Activated CD4-positive, alpha-beta memory T cell treated with anti-CD3 and anti-CD28 coated beads, Interleukin-2, amount 10 ng/mL, durations not matched to agents 7 days and 5 days (primary cell): ENCODE results near the gene PLSCR4. TPM values are rescaled to one million over a fixed set of nuclear protein-coding genes. Genes with fewer than 3 reads are reported as not detected.

Experiments used
- CTCF ChIA-PET: fragments of 350-600 bp; sonication (Branson Sonifier 250); formaldehyde crosslinking; loops from one replicate; lab custom pipeline; 2021; ENCODE audit warnings: antibody characterized with exemption, inconsistent platforms; lab: Charles Lee
- POLR2A ChIA-PET: fragments of 350-600 bp; sonication (Branson Sonifier 250); formaldehyde crosslinking; loops from one replicate; lab custom pipeline; 2021; ENCODE audit warnings: antibody characterized with exemption; lab: Charles Lee
- DNase-seq: peaks from one replicate; pipeline ENCODE4 v3.0.0-alpha.2; 2020
- H3K27ac Mint-ChIP-seq: one replicate; pipeline ENCODE4 v1.8.0; 2021; ENCODE audit warnings: mild to moderate bottlenecking, mixed read lengths
- H3K27me3 Mint-ChIP-seq: one replicate; pipeline ENCODE4 v1.8.0; 2021; ENCODE audit warnings: mixed read lengths
- H3K36me3 Mint-ChIP-seq: one replicate; pipeline ENCODE4 v1.8.0; 2021; ENCODE audit warnings: low read depth, mixed read lengths
- H3K4me1 Mint-ChIP-seq: one replicate; pipeline ENCODE4 v1.8.0; 2021; ENCODE audit warnings: mixed read lengths
- H3K4me3 Mint-ChIP-seq: one replicate; pipeline ENCODE4 v1.8.0; 2021; ENCODE audit warnings: mild to moderate bottlenecking, mixed read lengths
- H3K9me3 Mint-ChIP-seq: one replicate; pipeline ENCODE4 v1.8.0; 2021; ENCODE audit warnings: mixed read lengths
- total RNA-seq, 2 experiments: library from RNA; stranded (reverse); gene quantifications; one replicate each; pipeline ENCODE4 v1.2.3, GENCODE V29; 2021

Gene PLSCR4
- total RNA-seq, 2 experiments from 2014 or later, result 0.20 TPM; not detected in 1

DNA sequence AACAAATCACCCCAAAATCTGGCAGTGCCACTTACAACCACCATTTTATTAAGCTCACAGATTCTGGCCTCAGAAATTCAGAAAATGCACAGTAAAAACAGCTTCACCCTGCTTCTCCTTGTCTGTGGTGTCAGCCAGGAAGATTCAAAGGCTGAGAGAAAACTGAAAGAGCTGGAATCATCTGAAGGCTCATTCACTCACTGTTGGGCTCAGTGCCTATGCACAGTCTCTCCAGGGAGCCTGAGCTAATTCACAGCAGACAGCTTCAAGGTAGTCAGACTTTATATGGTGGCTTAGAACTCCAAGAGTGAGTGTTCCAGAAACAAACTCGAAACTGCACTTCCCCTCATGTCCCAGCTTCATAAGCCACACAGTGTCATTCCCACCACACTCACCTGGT, 73.4 kb downstream of the PLSCR4 start:
- no peaks in the 10 kb centered on the region for H3K9me3 Mint-ChIP-seq
- no peak overlapping the region for H3K4me3 Mint-ChIP-seq
- H3K36me3 Mint-ChIP-seq, result no peaks in the 10 kb centered on the region
- DNase-seq, result no peak
- CTCF ChIA-PET, result no interaction called here
- POLR2A ChIA-PET, result no interaction called here
- H3K27ac Mint-ChIP-seq, result no peak overlapping the region
- H3K27me3 Mint-ChIP-seq, result peaks cover 3% of the 10 kb centered on the region
- H3K4me1 Mint-ChIP-seq, result no peaks in the 10 kb centered on the region

- no peaks in the 10 kb centered on the region for H3K9me3 Mint-ChIP-seq
- ChIA-PET POLR2A (no interaction called here), CTCF (no interaction called here)
- no peaks in the 10 kb centered on the region for H3K4me1 Mint-ChIP-seq
- DNase-seq, result no peak
- no peaks in the 10 kb centered on the region for H3K36me3 Mint-ChIP-seq
- H3K27ac Mint-ChIP-seq, result no peak overlapping the region
- H3K27me3 Mint-ChIP-seq, result peaks cover 4% of the 10 kb centered on the region
- H3K4me3 Mint-ChIP-seq, result no peak overlapping the region
These were observed 73.8 kb downstream of the PLSCR4 start for GRCh38 chr3:146177072-146177471.

- H3K4me3 Mint-ChIP-seq, result no peak overlapping the region
- no peak overlapping the region for H3K27ac Mint-ChIP-seq
- no peaks in the 10 kb centered on the region for H3K4me1 Mint-ChIP-seq
- POLR2A ChIA-PET, result no interaction called here
- H3K36me3 Mint-ChIP-seq, result no peaks in the 10 kb centered on the region
- CTCF ChIA-PET, result no interaction called here
- no peak for DNase-seq
- H3K9me3 Mint-ChIP-seq, result no peaks in the 10 kb centered on the region
- H3K27me3 Mint-ChIP-seq, result peaks cover 7% of the 10 kb centered on the region
These were observed 78.3 kb downstream of the PLSCR4 start for GRCh38 chr3:146172586-146172985.

GRCh38 chr3:146170591-146170990, 80.3 kb downstream of the PLSCR4 start:
- H3K36me3 Mint-ChIP-seq, result no peaks in the 10 kb centered on the region
- ChIA-PET CTCF (interaction anchor here (2.1 kb wide), 1 partner anchor 19 kb away, joined by 8 read pairs; no protein-coding TSS in a partner anchor), POLR2A (no interaction called here)
- no peak overlapping the region for H3K4me3 Mint-ChIP-seq
- H3K9me3 Mint-ChIP-seq, result no peaks in the 10 kb centered on the region
- no peaks in the 10 kb centered on the region for H3K4me1 Mint-ChIP-seq
- no peak for DNase-seq
- H3K27me3 Mint-ChIP-seq, result peaks cover 7% of the 10 kb centered on the region
- no peak overlapping the region for H3K27ac Mint-ChIP-seq

DNA sequence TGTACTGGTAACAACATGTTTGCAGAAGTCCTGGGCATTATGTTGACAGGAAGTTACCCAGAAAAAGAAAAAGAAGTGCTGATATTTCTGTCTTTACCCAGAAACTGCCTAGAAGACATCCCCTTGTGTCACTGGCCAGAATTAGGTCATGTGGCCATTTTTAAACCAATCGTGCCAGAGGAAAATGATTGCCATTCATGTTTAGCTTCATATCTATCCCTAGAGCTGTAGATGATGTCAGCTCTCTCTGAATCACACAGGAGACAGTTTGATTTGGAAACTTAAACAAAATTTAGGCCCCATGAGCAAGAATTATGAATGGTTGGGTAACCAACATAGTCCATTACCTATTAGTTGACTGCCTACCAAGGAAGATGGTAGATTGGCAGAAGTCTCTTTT, 81.0 kb downstream of the PLSCR4 start:
- ChIA-PET CTCF (no interaction called here), POLR2A (no interaction called here)
- Mint-ChIP-seq H3K4me1 (no peaks in the 10 kb centered on the region), H3K27me3 (peaks cover 10% of the 10 kb centered on the region), H3K9me3 (no peaks in the 10 kb centered on the region), H3K27ac (no peak overlapping the region), H3K36me3 (no peaks in the 10 kb centered on the region), H3K4me3 (no peak overlapping the region)
- DNase-seq, result no peak

- no peak overlapping the region for H3K27ac Mint-ChIP-seq
- H3K4me1 Mint-ChIP-seq, result peaks cover 4% of the 10 kb centered on the region
- H3K9me3 Mint-ChIP-seq, result no peaks in the 10 kb centered on the region
- CTCF ChIA-PET, result interaction anchor here (1.0 kb wide), 1 partner anchor 21 kb away, joined by 3 read pairs; no protein-coding TSS in a partner anchor
- POLR2A ChIA-PET, result no interaction called here
- no peak overlapping the region for H3K4me3 Mint-ChIP-seq
- peaks cover 23% of the 10 kb centered on the region for H3K27me3 Mint-ChIP-seq
- H3K36me3 Mint-ChIP-seq, result no peaks in the 10 kb centered on the region
- no peak for DNase-seq
These were observed 84.1 kb downstream of the PLSCR4 start for GRCh38 chr3:146166826-146167225.

GRCh38 chr3:146166415-146166821, 84.5 kb downstream of the PLSCR4 start:
- H3K36me3 Mint-ChIP-seq, result no peaks in the 10 kb centered on the region
- H3K27ac Mint-ChIP-seq, result no peak overlapping the region
- no peak for DNase-seq
- H3K4me3 Mint-ChIP-seq, result no peak overlapping the region
- no peaks in the 10 kb centered on the region for H3K9me3 Mint-ChIP-seq
- POLR2A ChIA-PET, result no interaction called here
- peaks cover 26% of the 10 kb centered on the region for H3K27me3 Mint-ChIP-seq
- H3K4me1 Mint-ChIP-seq, result peaks cover 8% of the 10 kb centered on the region
- CTCF ChIA-PET, result interaction anchor here (1.0 kb wide), 1 partner anchor 21 kb away, joined by 3 read pairs; no protein-coding TSS in a partner anchor

- ChIA-PET CTCF (interaction anchor here (1.0 kb wide), 1 partner anchor 24 kb away, joined by 5 read pairs; no protein-coding TSS in a partner anchor), POLR2A (no interaction called here)
- Mint-ChIP-seq H3K4me3 (no peak overlapping the region), H3K27ac (no peak overlapping the region), H3K36me3 (no peaks in the 10 kb centered on the region), H3K27me3 (peaks cover 28% of the 10 kb centered on the region), H3K9me3 (no peaks in the 10 kb centered on the region), H3K4me1 (peaks cover 8% of the 10 kb centered on the region)
- DNase-seq, result no peak
These were observed 85.0 kb downstream of the PLSCR4 start for GRCh38 chr3:146165877-146166276.

GRCh38 chr3:146164971-146165769, 85.7 kb downstream of the PLSCR4 start:
- no peak overlapping the region for H3K27ac Mint-ChIP-seq
- H3K36me3 Mint-ChIP-seq, result no peaks in the 10 kb centered on the region
- ChIA-PET CTCF (interaction anchor here (1.0 kb wide), 1 partner anchor 24 kb away, joined by 5 read pairs; no protein-coding TSS in a partner anchor), POLR2A (no interaction called here)
- DNase-seq, result no peak
- H3K4me3 Mint-ChIP-seq, result no peak overlapping the region
- no peaks in the 10 kb centered on the region for H3K9me3 Mint-ChIP-seq
- H3K27me3 Mint-ChIP-seq, result peaks cover 32% of the 10 kb centered on the region
- peaks cover 11% of the 10 kb centered on the region for H3K4me1 Mint-ChIP-seq

GRCh38 chr3:146164506-146164905, 86.4 kb downstream of the PLSCR4 start:
- Mint-ChIP-seq H3K4me3 (no peak overlapping the region), H3K36me3 (no peaks in the 10 kb centered on the region), H3K9me3 (no peaks in the 10 kb centered on the region), H3K4me1 (peaks cover 16% of the 10 kb centered on the region), H3K27me3 (peaks cover 38% of the 10 kb centered on the region), H3K27ac (no peak overlapping the region)
- POLR2A ChIA-PET, result no interaction called here
- CTCF ChIA-PET, result no interaction called here
- DNase-seq, result no peak

DNA sequence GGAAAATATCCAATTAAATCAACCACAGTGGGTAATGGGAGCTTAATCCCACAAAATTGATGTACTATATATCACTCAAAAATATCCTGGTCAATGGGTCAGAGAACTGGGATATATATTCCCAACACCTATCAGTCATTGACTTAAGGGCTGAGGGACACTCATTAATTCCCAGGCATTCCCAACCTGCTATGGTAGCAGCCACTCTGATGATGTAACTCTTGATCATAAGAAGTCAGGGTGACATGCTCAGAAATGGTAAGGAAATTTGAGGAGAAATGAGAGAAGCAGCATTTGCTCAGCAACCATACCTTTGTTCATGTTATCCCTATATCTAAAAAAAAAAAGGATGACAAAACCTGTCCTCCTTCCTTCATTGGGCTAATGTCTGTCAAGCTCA, 86.8 kb downstream of the PLSCR4 start:
- peaks cover 16% of the 10 kb centered on the region for H3K4me1 Mint-ChIP-seq
- no peaks in the 10 kb centered on the region for H3K9me3 Mint-ChIP-seq
- H3K36me3 Mint-ChIP-seq, result no peaks in the 10 kb centered on the region
- no peak overlapping the region for H3K4me3 Mint-ChIP-seq
- no peak overlapping the region for H3K27ac Mint-ChIP-seq
- POLR2A ChIA-PET, result no interaction called here
- CTCF ChIA-PET, result no interaction called here
- H3K27me3 Mint-ChIP-seq, result peaks cover 40% of the 10 kb centered on the region
- no peak for DNase-seq

DNA sequence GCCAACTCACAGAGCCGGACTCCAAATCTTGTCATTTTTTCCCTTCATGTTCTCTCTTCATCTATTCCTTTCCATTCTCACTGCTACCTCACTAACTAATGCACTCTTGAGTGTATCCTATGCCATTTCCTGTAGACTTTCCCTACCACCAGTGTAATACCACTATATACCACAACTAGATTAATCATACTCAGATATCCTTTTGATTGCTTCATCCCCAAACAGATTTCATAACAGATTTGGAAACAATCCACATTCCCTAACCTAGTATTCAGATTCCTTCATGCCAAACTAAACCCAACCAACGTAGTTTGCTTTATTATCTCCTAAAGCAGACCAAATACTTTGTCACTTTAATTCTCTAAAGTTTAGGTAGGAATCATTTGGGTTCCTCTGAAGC, 87.3 kb downstream of the PLSCR4 start:
- ChIA-PET POLR2A (no interaction called here), CTCF (no interaction called here)
- DNase-seq, result no peak
- Mint-ChIP-seq H3K27me3 (peaks cover 45% of the 10 kb centered on the region), H3K36me3 (no peaks in the 10 kb centered on the region), H3K27ac (no peak overlapping the region), H3K4me1 (peaks cover 16% of the 10 kb centered on the region), H3K9me3 (no peaks in the 10 kb centered on the region), H3K4me3 (no peak overlapping the region)

GRCh38 chr3:146162561-146162960, 88.3 kb downstream of the PLSCR4 start:
- ChIA-PET POLR2A (no interaction called here), CTCF (interaction anchor here (0.5 kb wide), 1 partner anchor 9 kb away, joined by 3 read pairs; no protein-coding TSS in a partner anchor)
- Mint-ChIP-seq H3K4me1 (peaks cover 16% of the 10 kb centered on the region), H3K27ac (no peak overlapping the region), H3K36me3 (no peaks in the 10 kb centered on the region), H3K9me3 (no peaks in the 10 kb centered on the region), H3K27me3 (peaks cover 50% of the 10 kb centered on the region), H3K4me3 (no peak overlapping the region)
- DNase-seq, result no peak

DNA sequence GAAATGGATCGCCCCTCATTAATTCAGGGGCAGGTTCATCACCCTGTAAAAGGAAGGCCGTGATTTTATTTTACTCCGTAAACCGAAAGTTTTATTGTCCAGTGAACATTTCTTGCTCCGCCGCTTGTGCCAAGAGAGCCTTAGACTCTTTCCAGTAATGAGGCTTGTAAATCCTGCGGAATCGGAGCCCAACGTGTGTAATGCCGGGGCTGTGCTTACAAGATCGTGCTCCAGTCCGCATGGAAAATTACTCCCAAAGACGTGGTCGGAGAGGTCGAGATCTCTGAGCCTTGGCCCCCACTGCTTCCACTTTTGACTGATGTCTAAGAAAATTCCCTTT, 89.3 kb downstream of the PLSCR4 start:
- Mint-ChIP-seq H3K4me3 (no peak overlapping the region), H3K27me3 (peaks cover 52% of the 10 kb centered on the region), H3K36me3 (no peaks in the 10 kb centered on the region), H3K27ac (no peak overlapping the region), H3K4me1 (peaks cover 16% of the 10 kb centered on the region), H3K9me3 (no peaks in the 10 kb centered on the region)
- no peak for DNase-seq
- ChIA-PET POLR2A (no interaction called here), CTCF (no interaction called here)
